Keratinocyte (primary cell): ENCODE measurements around the gene VAT1. TPM values are rescaled to one million over a fixed set of nuclear protein-coding genes. Genes with fewer than 3 reads are reported as not detected.

ENCODE experiments used
- DNase-seq: peaks from one replicate; pipeline ENCODE4 v3.0.0-alpha.2; 2011; ENCODE audit warnings: low read depth, missing footprints, low spot score
- FAIRE-seq: peaks from 2 replicates; lab custom pipeline; 2011; peaks lifted over from hg19 to GRCh38; lab: Jason Lieb, UNC
- H2AFZ ChIP-seq: 2 replicates; pipeline ENCODE4 v1.6.0; 2012; ENCODE audit warnings: low read length, control low read depth, inconsistent platforms; ENCODE audit not compliant: control insufficient read depth
- H3K27ac ChIP-seq: 2 replicates; pipeline ENCODE4 v1.5.1; 2011; ENCODE audit warnings: low read length; ENCODE audit not compliant: control insufficient read depth, insufficient read depth
- H3K27me3 ChIP-seq: 3 replicates; pipeline ENCODE4 v1.6.0; 2011; ENCODE audit warnings: low read length; ENCODE audit not compliant: control insufficient read depth, insufficient read depth; ENCODE audit errors: extremely low read depth
- H3K36me3 ChIP-seq, 2 experiments: 2 replicates in 1 of 2; 3 replicates in 1 of 2; pipeline ENCODE4 v1.5.1; 2011; ENCODE audit warnings: low read length in 2 of 2, mild to moderate bottlenecking in 1 of 2; ENCODE audit not compliant: control insufficient read depth in 2 of 2, insufficient read depth in 2 of 2; ENCODE audit errors: extremely low read depth in 1 of 2
- H3K4me1 ChIP-seq: 3 replicates; pipeline ENCODE4 v1.5.1; 2011; ENCODE audit warnings: low read length; ENCODE audit not compliant: control insufficient read depth, insufficient read depth; ENCODE audit errors: extremely low read depth
- H3K4me2 ChIP-seq: 3 replicates; pipeline ENCODE4 v1.6.0; 2011; ENCODE audit warnings: low read depth, low read length; ENCODE audit not compliant: control insufficient read depth, insufficient read depth; ENCODE audit errors: extremely low read depth
- H3K4me3 ChIP-seq, 3 experiments: fragments of 200-600 bp in 1 of 3; sonication (generic) in 1 of 3; 2 replicates in 2 of 3; 3 replicates in 1 of 3; pipeline ENCODE4 v1.5.1; 2011 to 2016; ENCODE audit warnings: low read length in 3 of 3, mild to moderate bottlenecking in 3 of 3, control low read depth in 2 of 3, inconsistent platforms in 1 of 3, low read depth in 1 of 3, mixed read lengths in 1 of 3, mixed run types in 1 of 3, moderate library complexity in 1 of 3; ENCODE audit not compliant: control insufficient read depth in 2 of 3, insufficient read depth in 2 of 3; ENCODE audit errors: extremely low read depth in 1 of 3
- H3K79me2 ChIP-seq: 2 replicates; pipeline ENCODE4 v1.6.0; 2012; ENCODE audit warnings: low read length; ENCODE audit not compliant: control insufficient read depth, insufficient read depth
- H3K9ac ChIP-seq: 3 replicates; pipeline ENCODE4 v1.6.0; 2011; ENCODE audit warnings: low read length; ENCODE audit not compliant: control insufficient read depth, insufficient read depth; ENCODE audit errors: extremely low read depth
- H3K9me1 ChIP-seq: 3 replicates; pipeline ENCODE4 v1.6.0; 2011; ENCODE audit warnings: low read length; ENCODE audit not compliant: control insufficient read depth, insufficient read depth; ENCODE audit errors: extremely low read depth
- H3K9me3 ChIP-seq: 2 replicates; pipeline ENCODE4 v1.5.1; 2012; ENCODE audit warnings: low read depth, low read length; ENCODE audit not compliant: control insufficient read depth
- H4K20me1 ChIP-seq: 3 replicates; pipeline ENCODE4 v1.6.0; 2011; ENCODE audit warnings: low read length; ENCODE audit not compliant: control insufficient read depth, insufficient read depth; ENCODE audit errors: extremely low read depth
- EZH2 ChIP-seq: IDR thresholded peaks from one replicate; pipeline ENCODE4 v1.6.1; 2012; ENCODE audit warnings: inconsistent platforms, mild to moderate bottlenecking, low read length, moderate library complexity
- dilution Hi-C: fragments of 300-500 bp; cut with MboI; formaldehyde crosslinking; loops from one replicate; pipeline ENCODE4 v1.7.0; 2020; ENCODE audit warnings: low sequenced_read_pairs; ENCODE audit not compliant: extremely low pct_ligation_motif_present
- polyA plus RNA-seq, 5 experiments: library from polyadenylated mRNA; depleted of rRNA in 3 of 5; stranded (reverse) in 3 of 5; stranded (forward) in 1 of 5; unstranded in 1 of 5; fragments of >200 nt; gene quantifications; 1 replicate in 1 of 5; 2 replicates in 3 of 5; 3 replicates in 1 of 5; pipeline versions ENCODE4 v1.2.1 to v1.2.3, GENCODE V29; 2011 to 2012; ENCODE audit warnings: missing spikeins in 2 of 5, low read depth in 1 of 5, low replicate concordance in 1 of 5
- TF ChIP-seq, protein P1 (sequence below), 3 experiments: IDR thresholded peaks in 1 of 3; conservative IDR thresholded peaks in 1 of 3; optimal IDR thresholded peaks in 1 of 3; 2 replicates in 2 of 3; 3 replicates in 1 of 3; pipeline versions ENCODE3 to v1.5.1; 2011; ENCODE audit warnings: low read length in 3 of 3, mild to moderate bottlenecking in 3 of 3, moderate library complexity in 2 of 3, control low read depth in 1 of 3, inconsistent platforms in 1 of 3; ENCODE audit not compliant: insufficient read depth in 2 of 3; ENCODE audit errors: extremely low read depth in 1 of 3

The VAT1 gene
- polyA plus RNA-seq, 1 donor (not counting 4 experiments of a cell fraction or from before 2014, with no cell fraction given) = 151 TPM

DNA sequence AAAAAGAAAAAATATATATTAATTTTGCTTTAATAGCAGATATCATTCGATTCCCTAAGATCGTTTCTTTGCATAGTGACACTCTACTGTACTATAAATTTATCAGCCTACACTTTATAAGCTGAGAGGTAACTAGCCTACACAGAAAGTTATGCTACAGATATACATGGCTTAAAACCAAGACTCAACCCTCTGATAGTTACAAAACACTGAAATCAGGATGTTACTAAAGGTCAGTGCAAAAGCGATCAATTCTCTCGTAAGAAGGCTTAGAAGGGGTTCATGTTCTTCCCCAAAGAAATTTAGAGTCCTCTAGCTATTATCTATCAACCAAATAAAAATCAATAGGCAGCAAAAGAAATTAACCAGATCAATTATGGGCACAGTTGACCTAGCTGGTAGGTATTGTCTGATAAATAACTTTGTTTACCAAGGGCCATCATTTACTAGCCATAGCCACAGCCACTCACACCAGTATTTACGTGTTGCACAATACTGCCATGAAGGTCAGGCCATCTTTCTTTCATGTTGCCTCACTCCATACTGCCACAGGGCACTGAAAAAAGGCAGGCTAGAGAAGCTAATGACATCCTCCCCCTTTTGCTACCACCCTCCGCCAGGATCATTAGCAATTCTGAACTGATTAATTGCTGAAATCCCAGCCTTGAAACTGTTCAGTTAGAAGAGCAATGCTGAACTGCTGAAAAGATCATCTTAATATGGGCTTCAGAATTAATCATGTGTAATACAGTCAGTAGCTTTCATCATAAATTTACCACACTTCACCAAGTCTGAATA, 46.6 kb upstream of the VAT1 start:
- DNase-seq (no peak), FAIRE-seq (no peak)
- dilution Hi-C loops = no loop called here
- no peak overlapping the region for H3K27ac ChIP-seq
- peaks cover 0 to 5% of the 10 kb centered on the region in 2 experiments for H3K36me3 ChIP-seq
- no peak overlapping the region for H3K4me3 ChIP-seq
- H3K4me2 ChIP-seq = no peak overlapping the region
- no peaks in the 10 kb centered on the region for H3K27me3 ChIP-seq
- H3K9ac ChIP-seq = no peak overlapping the region
- TF ChIP-seq, protein P1, sequence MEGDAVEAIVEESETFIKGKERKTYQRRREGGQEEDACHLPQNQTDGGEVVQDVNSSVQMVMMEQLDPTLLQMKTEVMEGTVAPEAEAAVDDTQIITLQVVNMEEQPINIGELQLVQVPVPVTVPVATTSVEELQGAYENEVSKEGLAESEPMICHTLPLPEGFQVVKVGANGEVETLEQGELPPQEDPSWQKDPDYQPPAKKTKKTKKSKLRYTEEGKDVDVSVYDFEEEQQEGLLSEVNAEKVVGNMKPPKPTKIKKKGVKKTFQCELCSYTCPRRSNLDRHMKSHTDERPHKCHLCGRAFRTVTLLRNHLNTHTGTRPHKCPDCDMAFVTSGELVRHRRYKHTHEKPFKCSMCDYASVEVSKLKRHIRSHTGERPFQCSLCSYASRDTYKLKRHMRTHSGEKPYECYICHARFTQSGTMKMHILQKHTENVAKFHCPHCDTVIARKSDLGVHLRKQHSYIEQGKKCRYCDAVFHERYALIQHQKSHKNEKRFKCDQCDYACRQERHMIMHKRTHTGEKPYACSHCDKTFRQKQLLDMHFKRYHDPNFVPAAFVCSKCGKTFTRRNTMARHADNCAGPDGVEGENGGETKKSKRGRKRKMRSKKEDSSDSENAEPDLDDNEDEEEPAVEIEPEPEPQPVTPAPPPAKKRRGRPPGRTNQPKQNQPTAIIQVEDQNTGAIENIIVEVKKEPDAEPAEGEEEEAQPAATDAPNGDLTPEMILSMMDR (optimal IDR thresholded peaks at IDR 0.05 in 1 of 3, IDR thresholded peaks at IDR 0.05 in 1 of 3, conservative IDR thresholded peaks at IDR 0.05 in 1 of 3; ENCODE audit: extremely low read depth in 1 of 3, insufficient read depth in 2 of 3, low read length in 3 of 3) = no peak
- no peak for TF ChIP-seq EZH2
- H4K20me1 ChIP-seq = no peaks in the 10 kb centered on the region
- no peak overlapping the region for H2AFZ ChIP-seq
- no peaks in the 10 kb centered on the region for H3K79me2 ChIP-seq
- H3K9me3 ChIP-seq = no peaks in the 10 kb centered on the region
- H3K9me1 ChIP-seq = no peaks in the 10 kb centered on the region
- no peaks in the 10 kb centered on the region for H3K4me1 ChIP-seq

GRCh38 chr17:43062984-43063638, 40.9 kb upstream of the VAT1 start:
- Histone ChIP-seq H3K4me1 (no peaks in the 10 kb centered on the region), H3K4me2 (no peak overlapping the region), H3K4me3 (no peak overlapping the region), H3K9me1 (no peaks in the 10 kb centered on the region), H3K27me3 (no peaks in the 10 kb centered on the region), H3K36me3 (no peaks in the 10 kb centered on the region), H3K79me2 (no peaks in the 10 kb centered on the region), H2AFZ (no peak overlapping the region), H3K9ac (no peak overlapping the region), H3K27ac (no peak overlapping the region), H3K9me3 (no peaks in the 10 kb centered on the region), H4K20me1 (no peaks in the 10 kb centered on the region)
- FAIRE-seq (no peak), DNase-seq (no peak)
- TF ChIP-seq, protein P1 (optimal IDR thresholded peaks at IDR 0.05 in 1 of 3, IDR thresholded peaks at IDR 0.05 in 1 of 3, conservative IDR thresholded peaks at IDR 0.05 in 1 of 3; ENCODE audit: extremely low read depth in 1 of 3, insufficient read depth in 2 of 3, low read length in 3 of 3) = no peak
- no peak for TF ChIP-seq EZH2
- dilution Hi-C loops = no loop called here
